EH (cell line): ENCODE data around the gene PTPRN2.
"Not testable (repeated sequence)": the region's sequence is repeated elsewhere in the genome, so short reads cannot be mapped to it uniquely, and the experiment has no call there.

Source experiments
- DNase-seq: peaks from one replicate; pipeline ENCODE4 v3.0.0-alpha.2; 2015; ENCODE audit warnings: low read depth

Gene PTPRN2

GRCh38 chr7:158278745-158279320 is 308.8 kb downstream of the PTPRN2 start:
- DNase-seq, result no peak

GRCh38 chr7:158277219-158278141 is 310.1 kb downstream of the PTPRN2 start:
- no peak for DNase-seq

GRCh38 chr7:158276414-158277218 is 311.0 kb downstream of the PTPRN2 start:
- no peak for DNase-seq

GRCh38 chr7:158275711-158276413 is 311.8 kb downstream of the PTPRN2 start:
- no peak for DNase-seq

- no peak for DNase-seq
Measured at GRCh38 chr7:158274996-158275395, 312.6 kb downstream of the PTPRN2 start.

GRCh38 chr7:158274404-158274811 is 313.2 kb downstream of the PTPRN2 start:
- DNase-seq, result no peak

- DNase-seq, result not testable (repeated sequence)
Measured at GRCh38 chr7:158273756-158274342, 313.8 kb downstream of the PTPRN2 start.

- no peak for DNase-seq
Measured at GRCh38 chr7:158273138-158273651, 314.4 kb downstream of the PTPRN2 start.

- DNase-seq, result no peak
Measured at GRCh38 chr7:158272509-158273137, 315.0 kb downstream of the PTPRN2 start.

- DNase-seq, result no peak
Measured at GRCh38 chr7:158272091-158272490, 315.5 kb downstream of the PTPRN2 start.

GRCh38 chr7:158271646-158272045 is 316.0 kb downstream of the PTPRN2 start:
- no peak for DNase-seq

- no peak for DNase-seq
Measured at GRCh38 chr7:158270856-158271413, 316.7 kb downstream of the PTPRN2 start.

GRCh38 chr7:158270106-158270775 is 317.4 kb downstream of the PTPRN2 start:
- no peak for DNase-seq

- no peak for DNase-seq
Measured at GRCh38 chr7:158268816-158269535, 318.6 kb downstream of the PTPRN2 start.

GRCh38 chr7:158267742-158268435 is 319.7 kb downstream of the PTPRN2 start:
- DNase-seq, result no peak

GRCh38 chr7:158266817-158267741 is 320.5 kb downstream of the PTPRN2 start:
- no peak for DNase-seq

GRCh38 chr7:158266426-158266816 is 321.2 kb downstream of the PTPRN2 start:
- no peak for DNase-seq

GRCh38 chr7:158265743-158266080 is 321.9 kb downstream of the PTPRN2 start:
- DNase-seq, result no peak
